Measurements from ENCODE around the gene NBPF3.

The NBPF3 gene

DNA sequence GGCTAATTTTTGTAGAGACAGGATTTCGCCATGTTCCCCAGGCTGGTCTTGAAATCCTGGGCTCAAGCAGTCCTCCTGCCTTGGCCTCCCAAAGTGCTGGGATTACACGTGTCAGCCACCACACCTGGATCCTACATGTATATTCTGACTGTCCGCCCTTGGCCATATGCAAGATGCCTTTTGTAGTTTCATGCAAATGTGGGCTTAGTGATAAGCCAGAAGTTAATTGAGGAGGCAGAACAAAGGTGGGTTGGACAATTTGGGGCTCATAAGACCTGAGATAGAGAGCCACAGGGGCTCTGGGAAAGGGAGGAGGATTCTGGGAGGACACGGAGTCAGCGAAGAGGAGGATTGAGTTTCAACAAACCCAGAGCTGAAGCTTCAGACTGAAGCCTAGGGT, 94.2 kb downstream of the NBPF3 start:
- no peak overlapping the region for H3K27ac ChIP-seq
- H3K79me2 ChIP-seq (ENCODE audit: insufficient read depth, low read depth): no peaks in the 10 kb centered on the region
- no peaks in the 10 kb centered on the region for H4K20me1 ChIP-seq (ENCODE audit: insufficient read depth)
- H3K9ac ChIP-seq: no peak overlapping the region
- peaks cover 57% of the 10 kb centered on the region; the same call in 1 of the 2 replicates for H3K27me3 ChIP-seq (ENCODE audit: insufficient read depth, low read depth)
- H3K4me3 ChIP-seq (IDR thresholded peaks at IDR 0.05; ENCODE audit: insufficient read depth, low read depth, low read length): no peak overlapping the region
- no peaks in the 10 kb centered on the region for H3K36me3 ChIP-seq (ENCODE audit: insufficient read depth)
- no peak overlapping the region for H2AFZ ChIP-seq (ENCODE audit: low read depth)
- H3K4me1 ChIP-seq (ENCODE audit: low read depth, poor library complexity, severe bottlenecking): no peaks in the 10 kb centered on the region
- no peak overlapping the region for H3K4me2 ChIP-seq
- TF ChIP-seq, protein P1, sequence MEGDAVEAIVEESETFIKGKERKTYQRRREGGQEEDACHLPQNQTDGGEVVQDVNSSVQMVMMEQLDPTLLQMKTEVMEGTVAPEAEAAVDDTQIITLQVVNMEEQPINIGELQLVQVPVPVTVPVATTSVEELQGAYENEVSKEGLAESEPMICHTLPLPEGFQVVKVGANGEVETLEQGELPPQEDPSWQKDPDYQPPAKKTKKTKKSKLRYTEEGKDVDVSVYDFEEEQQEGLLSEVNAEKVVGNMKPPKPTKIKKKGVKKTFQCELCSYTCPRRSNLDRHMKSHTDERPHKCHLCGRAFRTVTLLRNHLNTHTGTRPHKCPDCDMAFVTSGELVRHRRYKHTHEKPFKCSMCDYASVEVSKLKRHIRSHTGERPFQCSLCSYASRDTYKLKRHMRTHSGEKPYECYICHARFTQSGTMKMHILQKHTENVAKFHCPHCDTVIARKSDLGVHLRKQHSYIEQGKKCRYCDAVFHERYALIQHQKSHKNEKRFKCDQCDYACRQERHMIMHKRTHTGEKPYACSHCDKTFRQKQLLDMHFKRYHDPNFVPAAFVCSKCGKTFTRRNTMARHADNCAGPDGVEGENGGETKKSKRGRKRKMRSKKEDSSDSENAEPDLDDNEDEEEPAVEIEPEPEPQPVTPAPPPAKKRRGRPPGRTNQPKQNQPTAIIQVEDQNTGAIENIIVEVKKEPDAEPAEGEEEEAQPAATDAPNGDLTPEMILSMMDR (conservative IDR thresholded peaks at IDR 0.05; ENCODE audit: low read depth, low read length): no peak

Data from KMS-11 (cell line).